ENCODE data around the gene NR2E1. TPM values are rescaled to one million over a fixed set of nuclear protein-coding genes. Genes with fewer than 3 reads are reported as not detected.

The NR2E1 gene
- total and polyA plus RNA-seq, 2 of the 13 experiments (the other 11 are each of a cell fraction or from before 2014, with no cell fraction given): not detected

DNA sequence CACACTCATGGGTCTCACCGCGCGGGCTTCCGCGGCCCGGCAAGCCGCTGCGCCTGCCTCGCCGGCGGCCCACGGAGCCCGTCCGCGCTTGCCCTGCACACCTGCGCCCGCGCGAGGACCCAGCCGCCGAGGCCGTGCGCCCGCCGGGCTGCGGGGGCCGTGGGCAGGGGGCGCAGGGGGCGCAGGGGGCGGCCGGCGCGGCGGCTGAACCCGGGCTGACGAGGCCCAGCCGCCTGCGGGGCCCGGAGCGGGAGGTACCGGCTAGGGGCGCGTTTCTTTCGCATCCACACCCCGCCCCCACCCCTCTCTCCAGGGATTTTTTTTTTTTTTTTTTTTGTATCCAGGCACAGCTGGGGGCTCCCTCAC, 47.5 kb upstream of the NR2E1 start:
- ATAC-seq (no peak), DNase-seq (ENCODE audit: low spot score) (no peak), FAIRE-seq (no peak)
- Histone ChIP-seq H3K36me3 (replicated peaks in 1 of 2; ENCODE audit: control insufficient read depth in 1 of 2, insufficient read depth in 2 of 2, low read length in 2 of 2) (no peaks in the 10 kb centered on the region), H3K4me1 (ENCODE audit: insufficient read depth, low read length) (peaks cover 21% of the 10 kb centered on the region), H3K9ac (ENCODE audit: insufficient read depth, low read depth, low read length) (no peak overlapping the region), H2AFZ (ENCODE audit: low read length) (no peak overlapping the region), H3K4me3 (replicated peaks in 1 of 3; ENCODE audit: insufficient read depth in 1 of 3, low read depth in 2 of 3, low read length in 3 of 3) (peak overlapping the region; percentile 60 to 80 (median 63); a peak in 4 of 6 replicates), H3K27me3 (ENCODE audit: control insufficient read depth in 1 of 2, insufficient read depth in 2 of 2, low read length in 2 of 2) (peaks cover 3 to 78% of the 10 kb centered on the region in 2 experiments), H3K4me2 (ENCODE audit: low read depth, low read length) (peak overlapping the region; percentile 91), H3K9me3 (ENCODE audit: low read length) (no peaks in the 10 kb centered on the region), H3K27ac (ENCODE audit: extremely low read length, insufficient read depth, low read length) (no peak overlapping the region), H3K79me2 (ENCODE audit: insufficient read depth, low read length) (no peaks in the 10 kb centered on the region), H4K20me1 (ENCODE audit: insufficient read depth, low read length) (no peaks in the 10 kb centered on the region)
- in situ Hi-C loops (cut with HindIII; ENCODE audit: extremely low pct_ligation_motif_present, low pct_unique_long_range_greater_than_20kb) (no loop called here), intact Hi-C loops (cut with micrococcal nuclease; ENCODE audit: unreplicated experiment) (no loop called here)
- POLR2A ChIA-PET: no interaction called here
- BruUV-seq (replicated peaks): no TSS peak
- WGBS (ENCODE audit: low lambda C conversion rate): 7% methylated on average over 13 of the region's 45 CpGs
- CTCF ChIA-PET (ENCODE audit: low intra/inter-chr PET ratio, low total read pairs): no interaction called here
- TF ChIP-seq SMYD3 (CRISPR knock-in tag; IDR thresholded peaks at IDR 0.05) (no peak), GLI4 (CRISPR knock-in tag; IDR thresholded peaks at IDR 0.05; ENCODE audit: borderline replicate concordance) (no peak)

DNA sequence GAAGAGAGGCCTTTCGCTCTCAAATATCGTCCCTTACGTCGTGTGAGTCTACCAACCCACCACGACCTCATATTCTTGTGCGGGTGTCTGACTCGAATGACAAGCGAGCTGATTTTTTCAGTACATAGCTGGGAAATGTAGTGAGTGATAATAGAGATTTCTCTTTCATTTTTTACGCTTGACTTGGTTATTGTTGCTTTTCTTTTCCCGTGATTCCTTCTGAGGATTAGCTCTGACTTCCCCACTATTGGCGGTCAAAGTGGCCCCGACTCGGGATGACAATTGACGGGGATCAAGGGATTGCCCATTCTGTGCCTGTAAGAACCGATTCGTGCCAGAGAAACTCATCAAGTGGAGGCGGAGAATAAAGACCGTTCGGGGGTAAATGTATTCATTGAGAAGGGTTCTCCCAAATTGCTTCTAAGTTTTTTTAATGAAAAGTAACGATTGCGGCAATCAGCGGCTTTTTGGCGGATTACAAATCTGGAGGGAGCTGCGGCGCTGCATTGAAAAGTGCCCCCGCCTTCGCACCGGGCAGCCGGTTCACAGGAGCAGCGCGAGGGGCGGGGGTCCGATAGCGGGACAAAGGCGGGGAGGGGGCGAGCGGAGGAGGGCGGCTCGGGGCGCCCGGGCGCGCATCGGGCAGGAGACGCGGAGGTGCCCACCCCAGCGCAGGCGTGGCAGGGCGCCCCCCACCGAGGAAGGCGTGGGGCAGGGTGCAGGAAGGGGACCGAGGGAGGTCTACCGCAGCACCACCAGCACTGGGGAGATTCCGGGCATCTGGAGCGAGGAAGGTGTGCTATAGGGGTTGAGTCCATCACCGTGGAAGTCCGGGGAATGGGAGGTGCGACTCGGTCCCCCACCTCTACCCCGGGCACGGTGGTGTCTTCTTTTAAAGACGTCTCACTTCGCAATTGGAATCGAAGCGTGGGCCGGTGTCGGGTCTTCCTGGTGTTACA, 46.7 kb upstream of the NR2E1 start:
- ATAC-seq (no peak), DNase-seq (ENCODE audit: low spot score) (no peak), FAIRE-seq (no peak)
- intact Hi-C loops (cut with micrococcal nuclease; ENCODE audit: unreplicated experiment) (no loop called here), in situ Hi-C loops (cut with HindIII; ENCODE audit: extremely low pct_ligation_motif_present, low pct_unique_long_range_greater_than_20kb) (no loop called here)
- ChIA-PET POLR2A (no interaction called here), CTCF (ENCODE audit: low intra/inter-chr PET ratio, low total read pairs) (no interaction called here)
- Histone ChIP-seq H3K9me3 (ENCODE audit: low read length) (no peaks in the 10 kb centered on the region), H3K4me2 (ENCODE audit: low read depth, low read length) (no peak overlapping the region), H3K4me1 (ENCODE audit: insufficient read depth, low read length) (peaks cover 21% of the 10 kb centered on the region), H3K27ac (ENCODE audit: extremely low read length, insufficient read depth, low read length) (no peak overlapping the region), H3K79me2 (ENCODE audit: insufficient read depth, low read length) (no peaks in the 10 kb centered on the region), H3K4me3 (replicated peaks in 1 of 3; ENCODE audit: insufficient read depth in 1 of 3, low read depth in 2 of 3, low read length in 3 of 3) (no peak overlapping the region), H4K20me1 (ENCODE audit: insufficient read depth, low read length) (no peaks in the 10 kb centered on the region), H3K36me3 (replicated peaks in 1 of 2; ENCODE audit: control insufficient read depth in 1 of 2, insufficient read depth in 2 of 2, low read length in 2 of 2) (no peaks in the 10 kb centered on the region), H3K9ac (ENCODE audit: insufficient read depth, low read depth, low read length) (no peak overlapping the region), H2AFZ (ENCODE audit: low read length) (no peak overlapping the region), H3K27me3 (ENCODE audit: control insufficient read depth in 1 of 2, insufficient read depth in 2 of 2, low read length in 2 of 2) (peaks cover 5 to 85% of the 10 kb centered on the region in 2 experiments)
- BruUV-seq (replicated peaks): no TSS peak
- TF ChIP-seq ARHGAP35 (CRISPR knock-in tag; IDR thresholded peaks at IDR 0.05; ENCODE audit: borderline replicate concordance) (no peak), NR2C2 (CRISPR knock-in tag; IDR thresholded peaks at IDR 0.05; ENCODE audit: borderline replicate concordance) (no peak), FOSL2 (CRISPR knock-in tag; IDR thresholded peaks at IDR 0.05) (no peak), ATAD3A (CRISPR knock-in tag; IDR thresholded peaks at IDR 0.05) (no peak), RBM22 (optimal IDR thresholded peaks at IDR 0.05; ENCODE audit: low read length) (no peak), ZNF235 (CRISPR knock-in tag; IDR thresholded peaks at IDR 0.05; ENCODE audit: borderline replicate concordance) (no peak), ZNF772 (CRISPR knock-in tag; IDR thresholded peaks at IDR 0.05) (no peak)
- TF ChIP-seq, protein P1, sequence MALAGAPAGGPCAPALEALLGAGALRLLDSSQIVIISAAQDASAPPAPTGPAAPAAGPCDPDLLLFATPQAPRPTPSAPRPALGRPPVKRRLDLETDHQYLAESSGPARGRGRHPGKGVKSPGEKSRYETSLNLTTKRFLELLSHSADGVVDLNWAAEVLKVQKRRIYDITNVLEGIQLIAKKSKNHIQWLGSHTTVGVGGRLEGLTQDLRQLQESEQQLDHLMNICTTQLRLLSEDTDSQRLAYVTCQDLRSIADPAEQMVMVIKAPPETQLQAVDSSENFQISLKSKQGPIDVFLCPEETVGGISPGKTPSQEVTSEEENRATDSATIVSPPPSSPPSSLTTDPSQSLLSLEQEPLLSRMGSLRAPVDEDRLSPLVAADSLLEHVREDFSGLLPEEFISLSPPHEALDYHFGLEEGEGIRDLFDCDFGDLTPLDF (CRISPR knock-in tag; IDR thresholded peaks at IDR 0.05): no peak
- 74% methylated on average over 66 of the region's 67 CpGs for WGBS (ENCODE audit: low lambda C conversion rate)
